Muscle of arm (tissue), 12 donors: ENCODE results near the gene ATL2. TPM values are rescaled to one million over a fixed set of nuclear protein-coding genes. Genes with fewer than 3 reads are reported as not detected.
"Not testable (repeated sequence)": the region's sequence is repeated elsewhere in the genome, so short reads cannot be mapped to it uniquely, and the experiment has no call there.

Experiments used
- DNase-seq: peaks from one replicate; pipeline ENCODE4 v3.0.0-alpha.2; 2013
- polyA plus RNA-seq, 12 donors: library from polyadenylated mRNA; unstranded; fragments of 120-200 nt; gene quantifications; one replicate each; pipeline ENCODE4 v1.2.1, GENCODE V29; 2013; ENCODE audit not compliant: insufficient read length in 12 of 12

The ATL2 gene
- polyA plus RNA-seq, 12 donors, result 30.7 to 46.8 (median 38.2) TPM; not detected in 1

GRCh38 chr2:38336621-38337020, 40.5 kb downstream of the ATL2 start:
- DNase-seq, result no peak

GRCh38 chr2:38330754-38331153, 46.3 kb downstream of the ATL2 start:
- DNase-seq, result no peak

- DNase-seq, result no peak
Observed at GRCh38 chr2:38327580-38327979, 49.5 kb downstream of the ATL2 start.

- DNase-seq, result no peak
Observed at GRCh38 chr2:38323623-38324022, 53.5 kb downstream of the ATL2 start.

- no peak for DNase-seq
Observed at GRCh38 chr2:38322224-38322914, 54.7 kb downstream of the ATL2 start.

- not testable (repeated sequence) for DNase-seq
Observed at GRCh38 chr2:38319240-38319639, 57.8 kb downstream of the ATL2 start.

GRCh38 chr2:38317725-38318124, 59.3 kb downstream of the ATL2 start:
- DNase-seq, result no peak

GRCh38 chr2:38315707-38316333, 61.3 kb downstream of the ATL2 start:
- peak; percentile 49 for DNase-seq

GRCh38 chr2:38308821-38309220, 68.3 kb downstream of the ATL2 start:
- no peak for DNase-seq

- DNase-seq, result no peak
Observed at GRCh38 chr2:38301969-38302702, 74.9 kb downstream of the ATL2 start.

GRCh38 chr2:38301340-38301968, 75.6 kb downstream of the ATL2 start:
- no peak for DNase-seq

GRCh38 chr2:38298539-38298938, 78.5 kb downstream of the ATL2 start:
- no peak for DNase-seq

GRCh38 chr2:38296197-38296780, 80.8 kb downstream of the ATL2 start:
- no peak for DNase-seq

GRCh38 chr2:38294597-38294996, 82.5 kb downstream of the ATL2 start:
- DNase-seq, result no peak

- no peak for DNase-seq
Observed at GRCh38 chr2:38293152-38293865, 83.8 kb downstream of the ATL2 start.

GRCh38 chr2:38290332-38290731, 86.7 kb downstream of the ATL2 start:
- DNase-seq, result no peak

GRCh38 chr2:38284971-38285370, 92.1 kb downstream of the ATL2 start:
- no peak for DNase-seq

- DNase-seq, result no peak
Observed at GRCh38 chr2:38281095-38281742, 95.9 kb downstream of the ATL2 start.

- no peak for DNase-seq
Observed at GRCh38 chr2:38279201-38279600, 97.9 kb downstream of the ATL2 start.

GRCh38 chr2:38278117-38278438, 99.0 kb downstream of the ATL2 start:
- DNase-seq, result not testable (repeated sequence)
